ENCODE data around the gene ARHGAP26.

Gene ARHGAP26

GRCh38 chr5:142769793-142770649, at the start of gene ARHGAP26:
ARHGAP26 (plus strand) TSS chr5:142770377; CDS start chr5:142770762, 385 bp downstream.
- peak within 1 kb of the TSS; percentile 65 for H3K4me3 ChIP-seq (ENCODE audit: low read depth, low read length)
- peak; percentile 78 for DNase-seq (ENCODE audit: low read depth)
- peak; percentile 22 for TF ChIP-seq CTCF (IDR thresholded peaks at IDR 0.05; ENCODE audit: low read depth, low read length, missing control alignments)

- DNase-seq (ENCODE audit: low read depth), result no peak
- TF ChIP-seq CTCF (IDR thresholded peaks at IDR 0.05; ENCODE audit: low read depth, low read length, missing control alignments), result no peak
- H3K4me3 ChIP-seq (ENCODE audit: low read depth, low read length), result no peak overlapping the region
These were observed 49.4 kb upstream of the ARHGAP26 start for GRCh38 chr5:142720641-142721271.

- no peak for TF ChIP-seq CTCF (IDR thresholded peaks at IDR 0.05; ENCODE audit: low read depth, low read length, missing control alignments)
- H3K4me3 ChIP-seq (ENCODE audit: low read depth, low read length), result no peak overlapping the region
- DNase-seq (ENCODE audit: low read depth), result no peak
These were observed 48.0 kb upstream of the ARHGAP26 start for GRCh38 chr5:142722146-142722545.

GRCh38 chr5:142722896-142723295, 47.3 kb upstream of the ARHGAP26 start:
- TF ChIP-seq CTCF (IDR thresholded peaks at IDR 0.05; ENCODE audit: low read depth, low read length, missing control alignments), result no peak
- H3K4me3 ChIP-seq (ENCODE audit: low read depth, low read length), result no peak overlapping the region
- DNase-seq (ENCODE audit: low read depth), result no peak

GRCh38 chr5:142724821-142725220, 45.4 kb upstream of the ARHGAP26 start:
- DNase-seq (ENCODE audit: low read depth), result no peak
- no peak overlapping the region for H3K4me3 ChIP-seq (ENCODE audit: low read depth, low read length)
- TF ChIP-seq CTCF (IDR thresholded peaks at IDR 0.05; ENCODE audit: low read depth, low read length, missing control alignments), result no peak

GRCh38 chr5:142725231-142726187, 44.7 kb upstream of the ARHGAP26 start:
- no peak for DNase-seq (ENCODE audit: low read depth)
- no peak overlapping the region for H3K4me3 ChIP-seq (ENCODE audit: low read depth, low read length)
- no peak for TF ChIP-seq CTCF (IDR thresholded peaks at IDR 0.05; ENCODE audit: low read depth, low read length, missing control alignments)
